Ovary (tissue), 3 donors: ENCODE data around the gene PHC2.

Source experiments
- EP300 ChIP-seq: sonication (generic); formaldehyde crosslinking; IDR thresholded peaks from one replicate; pipeline ENCODE4 v1.6.1; 2017; ENCODE audit warnings: antibody characterized with exemption
- POLR2A ChIP-seq: fragments of 450-650 bp; IDR thresholded peaks from one replicate; pipeline ENCODE4 v1.6.1; 2017; ENCODE audit warnings: antibody characterized with exemption, mild to moderate bottlenecking, moderate library complexity
- TF ChIP-seq, protein P1 (sequence below), 3 donors: fragments of 450-650 bp in 2 of 3; fragments of 200-600 bp in 1 of 3; IDR thresholded peaks; one replicate each; pipeline versions ENCODE4 v1.5.1 to v1.8.0; 2016 to 2022; ENCODE audit warnings: antibody characterized with exemption in 3 of 3, mild to moderate bottlenecking in 1 of 3
- donor health status: DM: no; HTN: no; CAD: no.

DNA sequence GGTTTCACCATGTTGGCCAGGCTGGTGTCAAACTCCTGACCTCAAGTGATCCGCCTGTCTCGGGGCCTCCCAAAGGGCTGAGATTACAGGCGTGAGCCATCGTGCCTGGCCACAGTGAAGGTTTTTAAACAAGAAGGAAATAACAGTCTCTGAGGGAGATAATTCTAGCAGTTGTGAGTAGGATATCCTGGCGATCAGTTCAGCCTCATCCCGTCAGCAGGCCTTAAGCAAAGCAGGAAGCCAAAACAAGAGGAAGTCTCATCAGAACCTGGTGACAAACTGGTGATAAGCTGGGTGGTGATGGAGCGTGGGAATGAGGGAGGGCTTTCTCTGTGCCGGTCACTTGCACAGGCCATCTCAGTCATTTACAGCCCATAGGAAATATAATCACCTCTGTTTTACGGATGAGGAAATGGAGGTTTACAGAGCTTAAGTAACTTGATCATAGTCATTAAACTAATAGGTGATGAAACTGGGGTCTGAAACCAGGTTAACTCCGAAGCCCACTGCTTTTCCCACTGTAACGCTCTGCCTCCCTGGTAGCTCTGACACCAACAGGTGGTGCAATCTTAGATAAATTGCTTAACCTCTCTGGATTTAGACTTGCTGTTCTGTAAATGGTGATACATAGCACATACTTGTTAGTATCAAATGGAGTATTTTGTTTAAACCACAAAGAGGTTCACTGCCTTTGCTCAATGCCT lies 69.2 kb downstream of the PHC2 start:
- TF ChIP-seq, protein P1, sequence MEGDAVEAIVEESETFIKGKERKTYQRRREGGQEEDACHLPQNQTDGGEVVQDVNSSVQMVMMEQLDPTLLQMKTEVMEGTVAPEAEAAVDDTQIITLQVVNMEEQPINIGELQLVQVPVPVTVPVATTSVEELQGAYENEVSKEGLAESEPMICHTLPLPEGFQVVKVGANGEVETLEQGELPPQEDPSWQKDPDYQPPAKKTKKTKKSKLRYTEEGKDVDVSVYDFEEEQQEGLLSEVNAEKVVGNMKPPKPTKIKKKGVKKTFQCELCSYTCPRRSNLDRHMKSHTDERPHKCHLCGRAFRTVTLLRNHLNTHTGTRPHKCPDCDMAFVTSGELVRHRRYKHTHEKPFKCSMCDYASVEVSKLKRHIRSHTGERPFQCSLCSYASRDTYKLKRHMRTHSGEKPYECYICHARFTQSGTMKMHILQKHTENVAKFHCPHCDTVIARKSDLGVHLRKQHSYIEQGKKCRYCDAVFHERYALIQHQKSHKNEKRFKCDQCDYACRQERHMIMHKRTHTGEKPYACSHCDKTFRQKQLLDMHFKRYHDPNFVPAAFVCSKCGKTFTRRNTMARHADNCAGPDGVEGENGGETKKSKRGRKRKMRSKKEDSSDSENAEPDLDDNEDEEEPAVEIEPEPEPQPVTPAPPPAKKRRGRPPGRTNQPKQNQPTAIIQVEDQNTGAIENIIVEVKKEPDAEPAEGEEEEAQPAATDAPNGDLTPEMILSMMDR (IDR thresholded peaks at IDR 0.05) = no peak
- TF ChIP-seq POLR2A (no peak), EP300 (no peak)
